SU-DHL-6 (cell line): Measurements from ENCODE around the gene SPTLC3.

Experiments used
- H2AFZ ChIP-seq: fragments of 200-600 bp; sonication (generic); 2 replicates; pipeline ENCODE4 v1.6.1; 2014; ENCODE audit warnings: low read depth, mild to moderate bottlenecking, moderate library complexity, mixed read lengths, antibody characterized with exemption, low read length; ENCODE audit not compliant: severe bottlenecking
- H3F3A ChIP-seq: fragments of 200-600 bp; shearing (Covaris generic); 2 replicates; pipeline ENCODE4 v1.6.0; 2016; ENCODE audit warnings: antibody characterized with exemption, mild to moderate bottlenecking; ENCODE audit not compliant: insufficient read depth
- H3K27ac ChIP-seq: fragments of 200-600 bp; sonication (generic); 2 replicates; pipeline ENCODE4 v1.5.1; 2016; ENCODE audit warnings: low read depth, mild to moderate bottlenecking, low read length, moderate library complexity, mixed read lengths
- H3K27me3 ChIP-seq: fragments of 200-600 bp; sonication (generic), shearing (Covaris generic); 2 replicates; pipeline ENCODE4 v1.6.0; 2014; ENCODE audit warnings: mild to moderate bottlenecking, low read length
- H3K36me3 ChIP-seq: fragments of 200-600 bp; sonication (generic); 2 replicates; pipeline ENCODE4 v1.6.1; 2014; ENCODE audit warnings: mild to moderate bottlenecking, low read length, mixed read lengths
- H3K4me2 ChIP-seq: fragments of 300-600, 200-600 bp; shearing (Covaris generic), sonication (generic); 2 replicates; pipeline ENCODE4 v1.6.0; 2014; ENCODE audit warnings: low read length, low read depth, mild to moderate bottlenecking; ENCODE audit not compliant: poor library complexity, severe bottlenecking
- H3K4me3 ChIP-seq: fragments of 200-600 bp; sonication (generic); 2 replicates; pipeline ENCODE4 v1.5.1; 2014; ENCODE audit warnings: antibody characterized with exemption, low read length, mild to moderate bottlenecking, mixed read lengths; ENCODE audit not compliant: insufficient read depth, poor library complexity, severe bottlenecking
- H3K79me2 ChIP-seq: fragments of 200-600 bp; sonication (generic); 2 replicates; pipeline ENCODE4 v1.6.1; 2014; ENCODE audit warnings: mild to moderate bottlenecking, low read length, moderate library complexity; ENCODE audit not compliant: insufficient read depth
- H3K9ac ChIP-seq: fragments of 200-600 bp; sonication (generic); 2 replicates; pipeline ENCODE4 v1.7.0; 2014; ENCODE audit warnings: mild to moderate bottlenecking, low read length
- H3K9me2 ChIP-seq: fragments of 200-600 bp; sonication (generic); replicated peaks from 2 replicates; pipeline ENCODE4 v1.6.1; 2014; ENCODE audit warnings: low read length; ENCODE audit not compliant: insufficient read depth
- H3K9me3 ChIP-seq: fragments of 200-600 bp; sonication (generic); 2 replicates; pipeline ENCODE4 v1.6.1; 2014; ENCODE audit warnings: low read length, mixed read lengths; ENCODE audit not compliant: insufficient read depth
- H4K20me1 ChIP-seq: fragments of 200-600 bp; sonication (generic); 2 replicates; pipeline ENCODE4 v1.6.1; 2014; ENCODE audit warnings: low read depth, mild to moderate bottlenecking, antibody characterized with exemption, low read length, moderate library complexity, mixed read lengths
- CTCF ChIP-seq: fragments of 200-600 bp; sonication (generic); IDR thresholded peaks from one replicate; pipeline ENCODE4 v1.5.1; 2017; ENCODE audit warnings: antibody characterized with exemption, mild to moderate bottlenecking, low read length, moderate library complexity; ENCODE audit not compliant: insufficient read depth, poor library complexity, severe bottlenecking
- EZH2phosphoT487 ChIP-seq: fragments of 200-600 bp; sonication (generic), shearing (Covaris generic); conservative IDR thresholded peaks from 2 replicates; pipeline ENCODE4 v1.6.1; 2018; ENCODE audit warnings: mild to moderate bottlenecking, antibody characterized with exemption, low read length, moderate library complexity, mixed read lengths

Gene SPTLC3

GRCh38 chr20:13140775-13141174 is 132.0 kb downstream of the SPTLC3 start:
- Histone ChIP-seq H3K27ac (no peak overlapping the region), H3K27me3 (no peaks in the 10 kb centered on the region), H3K9me2 (no peaks in the 10 kb centered on the region), H3K36me3 (no peaks in the 10 kb centered on the region), H3K9ac (no peak overlapping the region), H3K79me2 (no peaks in the 10 kb centered on the region), H3K4me2 (no peak overlapping the region), H3F3A (no peaks in the 10 kb centered on the region), H3K4me3 (no peak overlapping the region), H4K20me1 (no peaks in the 10 kb centered on the region), H2AFZ (no peak overlapping the region), H3K9me3 (no peaks in the 10 kb centered on the region)
- no peak for TF ChIP-seq CTCF
- no peak for TF ChIP-seq EZH2phosphoT487

GRCh38 chr20:13141546-13141945 is 132.8 kb downstream of the SPTLC3 start:
- no peaks in the 10 kb centered on the region for H3K27me3 ChIP-seq
- H3K9me3 ChIP-seq, result no peaks in the 10 kb centered on the region
- no peaks in the 10 kb centered on the region for H3K9me2 ChIP-seq
- H3F3A ChIP-seq, result no peaks in the 10 kb centered on the region
- no peak overlapping the region for H2AFZ ChIP-seq
- no peak overlapping the region for H3K27ac ChIP-seq
- H4K20me1 ChIP-seq, result no peaks in the 10 kb centered on the region
- no peaks in the 10 kb centered on the region for H3K79me2 ChIP-seq
- no peak for TF ChIP-seq EZH2phosphoT487
- TF ChIP-seq CTCF, result no peak
- no peak overlapping the region for H3K4me3 ChIP-seq
- H3K4me2 ChIP-seq, result no peak overlapping the region
- no peaks in the 10 kb centered on the region for H3K36me3 ChIP-seq
- H3K9ac ChIP-seq, result no peak overlapping the region

- no peaks in the 10 kb centered on the region for H3K9me3 ChIP-seq
- no peak overlapping the region for H2AFZ ChIP-seq
- H3K79me2 ChIP-seq, result no peaks in the 10 kb centered on the region
- no peak overlapping the region for H3K9ac ChIP-seq
- no peak for TF ChIP-seq EZH2phosphoT487
- TF ChIP-seq CTCF, result no peak
- H4K20me1 ChIP-seq, result no peaks in the 10 kb centered on the region
- no peaks in the 10 kb centered on the region for H3K27me3 ChIP-seq
- H3F3A ChIP-seq, result no peaks in the 10 kb centered on the region
- no peaks in the 10 kb centered on the region for H3K36me3 ChIP-seq
- no peak overlapping the region for H3K4me2 ChIP-seq
- H3K4me3 ChIP-seq, result no peak overlapping the region
- no peak overlapping the region for H3K27ac ChIP-seq
- no peaks in the 10 kb centered on the region for H3K9me2 ChIP-seq
Measured at GRCh38 chr20:13142143-13142542, 133.4 kb downstream of the SPTLC3 start.
